H1 (cell line): Measurements from ENCODE around the gene MYH13. TPM values are rescaled to one million over a fixed set of nuclear protein-coding genes. Genes with fewer than 3 reads are reported as not detected.

Experiments used
- CTCF ChIA-PET: fragments of 300-600 bp; sonication (Branson Sonifier 250); formaldehyde crosslinking; loops from one replicate; lab custom pipeline; 2021; ENCODE audit not compliant: partially characterized antibody; lab: Charles Lee
- POLR2A ChIA-PET: fragments of 300-600 bp; sonication (Branson Sonifier 250); formaldehyde crosslinking; loops from one replicate; lab custom pipeline; 2021; ENCODE audit warnings: inconsistent platforms; ENCODE audit not compliant: partially characterized antibody; lab: Charles Lee
- DNase-seq, 2 experiments: peaks; one replicate each; pipeline versions ENCODE4 v3.0.0 to v3.0.0-alpha.2; 2010 to 2022; ENCODE audit warnings: low spot score in 2 of 2, low read depth in 1 of 2, mixed read lengths in 1 of 2
- FAIRE-seq: peaks from 2 replicates; lab custom pipeline; 2011; peaks lifted over from hg19 to GRCh38; lab: Jason Lieb, UNC
- H2AFZ ChIP-seq: 2 replicates; pipeline ENCODE4 v1.8.1; 2012; ENCODE audit warnings: low read length, inconsistent platforms
- H2AK5ac ChIP-seq: 2 replicates; pipeline ENCODE4 v1.6.1; 2013; ENCODE audit warnings: low read depth, low read length
- H2BK120ac ChIP-seq: replicated peaks from 2 replicates; pipeline ENCODE3; 2013; ENCODE audit warnings: low read depth, low read length, inconsistent platforms
- H2BK12ac ChIP-seq: 2 replicates; pipeline ENCODE4 v1.6.1; 2013; ENCODE audit warnings: low read depth, low read length
- H2BK15ac ChIP-seq: 2 replicates; pipeline ENCODE4 v1.6.1; 2013; ENCODE audit warnings: low read length
- H2BK20ac ChIP-seq: 2 replicates; pipeline ENCODE4 v1.6.1; 2013; ENCODE audit warnings: low read length
- H2BK5ac ChIP-seq: 2 replicates; pipeline ENCODE4 v1.6.1; 2013; ENCODE audit warnings: low read depth, low read length
- H3K14ac ChIP-seq: 2 replicates; pipeline ENCODE4 v1.6.1; 2013; ENCODE audit warnings: inconsistent platforms; ENCODE audit not compliant: insufficient read length
- H3K18ac ChIP-seq: 2 replicates; pipeline ENCODE4 v1.6.1; 2013; ENCODE audit warnings: low read length; ENCODE audit errors: extremely low read depth
- H3K23ac ChIP-seq: 2 replicates; pipeline ENCODE4 v1.6.1; 2013; ENCODE audit warnings: inconsistent platforms; ENCODE audit not compliant: insufficient read length
- H3K23me2 ChIP-seq: 2 replicates; pipeline ENCODE4 v1.6.1; 2013; ENCODE audit warnings: low read depth, low read length
- H3K27ac ChIP-seq: 2 replicates; pipeline ENCODE4 v1.6.1; 2011; ENCODE audit warnings: low read depth, low read length, inconsistent platforms
- H3K27me3 ChIP-seq, 4 experiments: replicated peaks in 1 of 4; 1 replicate in 1 of 4; 2 replicates in 3 of 4; pipeline versions ENCODE4 v1.6.1 to v1.8.1; 2011 to 2013; ENCODE audit warnings: low read length in 3 of 4, mild to moderate bottlenecking in 3 of 4, inconsistent platforms in 2 of 4, mixed read lengths in 2 of 4, moderate library complexity in 1 of 4; ENCODE audit not compliant: control insufficient read depth in 3 of 4, insufficient read depth in 3 of 4; ENCODE audit errors: extremely low read depth in 1 of 4
- H3K36me3 ChIP-seq, 4 experiments: 2 replicates each; pipeline versions ENCODE4 v1.6.1 to v1.8.1; 2011 to 2013; ENCODE audit warnings: mild to moderate bottlenecking in 4 of 4, low read length in 3 of 4, moderate library complexity in 2 of 4, control low read depth in 1 of 4, inconsistent platforms in 1 of 4; ENCODE audit not compliant: insufficient read depth in 4 of 4, control insufficient read depth in 2 of 4
- H3K4ac ChIP-seq: replicated peaks from 2 replicates; pipeline ENCODE3; 2013; ENCODE audit warnings: low read length, low read depth, mixed read lengths, inconsistent platforms; ENCODE audit not compliant: insufficient read length
- H3K4me1 ChIP-seq, 4 experiments: replicated peaks in 1 of 4; 1 replicate in 1 of 4; 2 replicates in 3 of 4; pipeline versions ENCODE4 v1.6.1 to v1.8.1; 2011 to 2013; ENCODE audit warnings: low read length in 3 of 4, inconsistent platforms in 2 of 4, mixed read lengths in 1 of 4; ENCODE audit not compliant: insufficient read depth in 4 of 4, control insufficient read depth in 3 of 4
- H3K4me2 ChIP-seq, 2 experiments: 2 replicates each; pipeline versions ENCODE4 v1.6.1 to v1.8.1; 2011 to 2013; ENCODE audit warnings: low read depth in 2 of 2, low read length in 2 of 2, control low read depth in 1 of 2, inconsistent platforms in 1 of 2, mild to moderate bottlenecking in 1 of 2; ENCODE audit not compliant: insufficient read depth in 1 of 2
- H3K4me3 ChIP-seq, 4 experiments: fragments of 200-600, 300-600 bp in 1 of 4; sonication (generic), shearing (Covaris generic), sonication (Bioruptor Twin) in 1 of 4; 2 replicates each; pipeline versions ENCODE4 v1.5.1 to v1.8.1; 2011 to 2016; ENCODE audit warnings: low read length in 4 of 4, low read depth in 3 of 4, control low read depth in 2 of 4, inconsistent platforms in 2 of 4, mild to moderate bottlenecking in 2 of 4, mixed read lengths in 1 of 4, moderate library complexity in 1 of 4; ENCODE audit not compliant: insufficient read depth in 2 of 4; ENCODE audit errors: extremely low read depth in 1 of 4
- H3K56ac ChIP-seq: replicated peaks from 2 replicates; pipeline ENCODE3; 2013; ENCODE audit warnings: low read depth, mild to moderate bottlenecking, mixed read lengths, low read length, inconsistent platforms; ENCODE audit not compliant: insufficient read length
- H3K79me1 ChIP-seq: 2 replicates; pipeline ENCODE4 v1.6.1; 2013; ENCODE audit warnings: low read depth, low read length, control low read depth
- H3K79me2 ChIP-seq, 2 experiments: 2 replicates each; pipeline versions ENCODE4 v1.6.1 to v1.8.1; 2012 to 2013; ENCODE audit warnings: low read length in 2 of 2, mild to moderate bottlenecking in 2 of 2, inconsistent platforms in 1 of 2; ENCODE audit not compliant: insufficient read depth in 2 of 2, control insufficient read depth in 1 of 2
- H3K9ac ChIP-seq, 4 experiments: replicated peaks in 1 of 4; 1 replicate in 1 of 4; 2 replicates in 3 of 4; pipeline versions ENCODE4 v1.6.1 to v1.8.1; 2011 to 2013; ENCODE audit warnings: low read depth in 3 of 4, low read length in 3 of 4, control low read depth in 2 of 4, mild to moderate bottlenecking in 2 of 4, moderate library complexity in 2 of 4, inconsistent platforms in 1 of 4; ENCODE audit errors: extremely low read depth in 1 of 4
- H3K9me3 ChIP-seq, 2 experiments: 2 replicates each; pipeline versions ENCODE4 v1.6.1 to v1.8.1; 2012 to 2013; ENCODE audit warnings: mild to moderate bottlenecking in 2 of 2, moderate library complexity in 2 of 2, control low read depth in 1 of 2, inconsistent platforms in 1 of 2, low read depth in 1 of 2, low read length in 1 of 2, mixed read lengths in 1 of 2; ENCODE audit not compliant: insufficient read depth in 2 of 2
- H4K20me1 ChIP-seq, 2 experiments: replicated peaks in 1 of 2; 2 replicates each; pipeline versions ENCODE3 to v1.8.1; 2011 to 2013; ENCODE audit warnings: inconsistent platforms in 2 of 2, low read length in 2 of 2, mild to moderate bottlenecking in 1 of 2; ENCODE audit not compliant: insufficient read depth in 2 of 2, control insufficient read depth in 1 of 2
- H4K5ac ChIP-seq: 2 replicates; pipeline ENCODE4 v1.6.1; 2013; ENCODE audit warnings: low read length, low read depth, mixed read lengths, inconsistent platforms; ENCODE audit not compliant: insufficient read length
- H4K8ac ChIP-seq: 2 replicates; pipeline ENCODE4 v1.8.0; 2013; ENCODE audit warnings: mild to moderate bottlenecking, moderate library complexity, low read length, inconsistent platforms; ENCODE audit not compliant: insufficient read depth; ENCODE audit errors: extremely low read depth
- H4K91ac ChIP-seq: replicated peaks from 2 replicates; pipeline ENCODE3; 2013; ENCODE audit warnings: low read length, mixed read lengths, inconsistent platforms; ENCODE audit not compliant: insufficient read length
- BCL11A ChIP-seq, 2 experiments: IDR thresholded peaks; one replicate each; pipeline ENCODE4 v1.6.1; 2011; ENCODE audit warnings: low read depth in 2 of 2, low read length in 2 of 2, mild to moderate bottlenecking in 2 of 2
- CEBPB ChIP-seq: IDR thresholded peaks from 2 replicates; pipeline ENCODE4 v1.6.1; 2012; ENCODE audit warnings: low read depth, low read length
- CHD2 ChIP-seq: IDR thresholded peaks from 2 replicates; pipeline ENCODE4 v1.6.1; 2012; ENCODE audit warnings: low read length, improper control_type of control experiment
- GTF2F1 ChIP-seq: IDR thresholded peaks from 2 replicates; pipeline ENCODE4 v1.6.1; 2012; ENCODE audit warnings: low read depth, low read length, improper control_type of control experiment, borderline replicate concordance
- HDAC6 ChIP-seq: IDR thresholded peaks from one replicate; pipeline ENCODE4 v1.7.1; 2012; ENCODE audit warnings: low read depth, mild to moderate bottlenecking, inconsistent platforms, low read length, moderate library complexity
- JUND ChIP-seq: IDR thresholded peaks from 2 replicates; pipeline ENCODE4 v1.6.1; 2011; ENCODE audit warnings: mild to moderate bottlenecking, improper control_type of control experiment, low read length
- KDM4A ChIP-seq: IDR thresholded peaks from one replicate; pipeline ENCODE4 v1.7.1; 2012; ENCODE audit warnings: low read depth, mild to moderate bottlenecking, moderate library complexity, low read length, inconsistent platforms; ENCODE audit not compliant: severe bottlenecking
- MAFK ChIP-seq: IDR thresholded peaks from 2 replicates; pipeline ENCODE4 v1.6.1; 2012; ENCODE audit warnings: low read depth, mild to moderate bottlenecking, improper control_type of control experiment, low read length
- POU5F1 ChIP-seq: IDR thresholded peaks from 2 replicates; pipeline ENCODE4 v1.6.1; 2011; ENCODE audit warnings: low read depth, mild to moderate bottlenecking, low read length, moderate library complexity
- SIN3A ChIP-seq, 2 experiments: IDR thresholded peaks in 1 of 2; conservative IDR thresholded peaks in 1 of 2; 2 replicates each; pipeline ENCODE4 v1.6.1; 2011 to 2012; ENCODE audit warnings: low read length in 2 of 2, improper control_type of control experiment in 1 of 2, low read depth in 1 of 2, mild to moderate bottlenecking in 1 of 2
- TBP ChIP-seq: IDR thresholded peaks from 2 replicates; pipeline ENCODE4 v1.6.1; 2011; ENCODE audit warnings: low read depth, low read length, improper control_type of control experiment
- TEAD4 ChIP-seq: IDR thresholded peaks from 2 replicates; pipeline ENCODE4 v1.6.1; 2012; ENCODE audit warnings: low read depth, low read length, inconsistent platforms, mixed read lengths
- polyA plus RNA-seq, 7 experiments: library from polyadenylated mRNA; depleted of rRNA in 3 of 7; stranded (reverse) in 5 of 7; unstranded in 2 of 7; fragments of >200 nt in 5 of 7; fragments of 200-250 nt in 2 of 7; gene quantifications; 1 replicate in 5 of 7; 2 replicates in 1 of 7; 4 replicates in 1 of 7; pipeline versions ENCODE4 v1.2.1 to v1.2.3, GENCODE V29; 2011 to 2013; ENCODE audit warnings: missing spikeins in 2 of 7, mixed read lengths in 2 of 7
- total RNA-seq: library from RNA; stranded (reverse); fragmentation: NEBNext Ultra II Directional; extraction: Animal tissue kit (Norgen Biotek cat#: 25700); gene quantifications from 2 replicates; pipeline ENCODE4 v1.2.1, GENCODE V29; 2021
- TF ChIP-seq, protein P1 (sequence below), 3 experiments: IDR thresholded peaks; 1 replicate in 2 of 3; 2 replicates in 1 of 3; pipeline versions ENCODE4 v1.5.1 to v1.6.1; 2011; ENCODE audit warnings: low read length in 3 of 3, mild to moderate bottlenecking in 3 of 3, inconsistent platforms in 2 of 3, low read depth in 1 of 3, moderate library complexity in 1 of 3; ENCODE audit not compliant: insufficient read depth in 1 of 3; ENCODE audit errors: control extremely low read depth in 1 of 3

Gene MYH13
- total and polyA plus RNA-seq, 2 of the 8 experiments (the other 6 are each of a cell fraction or from before 2014, with no cell fraction given) = not detected

DNA sequence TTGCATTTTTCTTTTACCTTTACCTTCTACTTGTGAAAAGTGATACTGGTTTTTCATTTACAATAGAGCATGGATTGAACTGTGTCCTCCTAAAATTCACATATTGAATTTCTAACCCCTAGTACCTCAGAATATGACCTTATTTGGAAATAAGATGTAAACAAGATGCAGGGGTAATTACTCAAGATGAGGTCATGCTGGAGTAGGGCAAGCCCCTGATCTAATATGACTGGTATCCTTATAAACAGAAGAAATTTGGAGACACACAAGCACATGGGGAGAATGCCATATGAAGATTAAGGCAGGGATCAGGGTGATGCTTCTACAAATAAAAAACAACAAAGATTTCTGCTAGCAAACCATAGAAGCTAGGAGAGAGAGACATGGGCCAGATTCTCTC is 12.2 kb downstream of the MYH13 start:
- no peak overlapping the region for H4K8ac ChIP-seq
- no peaks in the 10 kb centered on the region for H3K79me1 ChIP-seq
- no peak overlapping the region for H3K27ac ChIP-seq
- no peak overlapping the region for H4K5ac ChIP-seq
- ChIA-PET CTCF (interaction anchor here (4.3 kb wide), 1 partner anchor 32 kb away, joined by 32 read pairs; no protein-coding TSS in a partner anchor), POLR2A (no interaction called here)
- no peak overlapping the region for H3K14ac ChIP-seq
- H2BK12ac ChIP-seq = no peak overlapping the region
- H3K56ac ChIP-seq = no peak overlapping the region
- FAIRE-seq (no peak), DNase-seq (no peak)
- H2AFZ ChIP-seq = no peak overlapping the region
- H2BK120ac ChIP-seq = no peak overlapping the region
- H4K20me1 ChIP-seq = no peaks in the 10 kb centered on the region
- no peak overlapping the region for H3K4me3 ChIP-seq
- no peak overlapping the region for H3K9ac ChIP-seq
- H3K9me3 ChIP-seq = no peaks in the 10 kb centered on the region
- H3K23ac ChIP-seq = no peak overlapping the region
- no peak overlapping the region for H3K4ac ChIP-seq
- no peak overlapping the region for H2BK20ac ChIP-seq
- H2BK15ac ChIP-seq = no peak overlapping the region
- H3K79me2 ChIP-seq = no peaks in the 10 kb centered on the region
- no peak overlapping the region for H3K18ac ChIP-seq
- no peaks in the 10 kb centered on the region for H3K23me2 ChIP-seq
- no peaks in the 10 kb centered on the region for H3K4me1 ChIP-seq
- H3K27me3 ChIP-seq = peaks cover 0 to 3% (median 0%) of the 10 kb centered on the region in 4 experiments; a peak in 1 of 7 replicates
- H3K4me2 ChIP-seq = no peak overlapping the region
- no peak overlapping the region for H2BK5ac ChIP-seq
- H4K91ac ChIP-seq = no peak overlapping the region
- no peak overlapping the region for H2AK5ac ChIP-seq
- H3K36me3 ChIP-seq = no peaks in the 10 kb centered on the region
- no peak for TF ChIP-seq POU5F1
- no peak for TF ChIP-seq GTF2F1
- no peak for TF ChIP-seq KDM4A
- TF ChIP-seq BCL11A (IDR thresholded peaks at IDR 0.05; ENCODE audit: low read depth in 2 of 2, low read length in 2 of 2) = no peak
- TF ChIP-seq JUND = no peak
- TF ChIP-seq SIN3A (conservative IDR thresholded peaks at IDR 0.05 in 1 of 2, IDR thresholded peaks at IDR 0.05 in 1 of 2; ENCODE audit: low read depth in 1 of 2, low read length in 2 of 2) = no peak
- TF ChIP-seq, protein P1, sequence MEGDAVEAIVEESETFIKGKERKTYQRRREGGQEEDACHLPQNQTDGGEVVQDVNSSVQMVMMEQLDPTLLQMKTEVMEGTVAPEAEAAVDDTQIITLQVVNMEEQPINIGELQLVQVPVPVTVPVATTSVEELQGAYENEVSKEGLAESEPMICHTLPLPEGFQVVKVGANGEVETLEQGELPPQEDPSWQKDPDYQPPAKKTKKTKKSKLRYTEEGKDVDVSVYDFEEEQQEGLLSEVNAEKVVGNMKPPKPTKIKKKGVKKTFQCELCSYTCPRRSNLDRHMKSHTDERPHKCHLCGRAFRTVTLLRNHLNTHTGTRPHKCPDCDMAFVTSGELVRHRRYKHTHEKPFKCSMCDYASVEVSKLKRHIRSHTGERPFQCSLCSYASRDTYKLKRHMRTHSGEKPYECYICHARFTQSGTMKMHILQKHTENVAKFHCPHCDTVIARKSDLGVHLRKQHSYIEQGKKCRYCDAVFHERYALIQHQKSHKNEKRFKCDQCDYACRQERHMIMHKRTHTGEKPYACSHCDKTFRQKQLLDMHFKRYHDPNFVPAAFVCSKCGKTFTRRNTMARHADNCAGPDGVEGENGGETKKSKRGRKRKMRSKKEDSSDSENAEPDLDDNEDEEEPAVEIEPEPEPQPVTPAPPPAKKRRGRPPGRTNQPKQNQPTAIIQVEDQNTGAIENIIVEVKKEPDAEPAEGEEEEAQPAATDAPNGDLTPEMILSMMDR (IDR thresholded peaks at IDR 0.05; ENCODE audit: control extremely low read depth in 1 of 3, insufficient read depth in 1 of 3, low read depth in 1 of 3, low read length in 3 of 3) = no peak
- TF ChIP-seq CEBPB = no peak
- TF ChIP-seq TEAD4 = no peak
- no peak for TF ChIP-seq HDAC6
- no peak for TF ChIP-seq MAFK
- no peak for TF ChIP-seq TBP
- TF ChIP-seq CHD2 = no peak
